ENCODE data around the gene LUC7L3. TPM values are rescaled to one million over a fixed set of nuclear protein-coding genes. Genes with fewer than 3 reads are reported as not detected.

The LUC7L3 gene
- total and polyA plus RNA-seq, 10 of the 15 experiments (the other 5 are each of a cell fraction or from before 2014, with no cell fraction given) = 51.3 to 176 (median 149) TPM

- peak; percentile 75 for TF ChIP-seq USF1 (IDR thresholded peaks at IDR 0.05; ENCODE audit: borderline replicate concordance, extremely low read length, insufficient read depth, low read depth, low read length)
- peak; percentile 76 for TF ChIP-seq FOXK2 (IDR thresholded peaks at IDR 0.05)
- peak; percentile 56 for TF ChIP-seq BACH1 (IDR thresholded peaks at IDR 0.05; ENCODE audit: borderline replicate concordance)
- TF ChIP-seq HDAC2 (IDR thresholded peaks at IDR 0.05) = no peak
- peak; percentile 57 for TF ChIP-seq RELA (IDR thresholded peaks at IDR 0.05; ENCODE audit: borderline replicate concordance, partially characterized antibody)
- TF ChIP-seq SUZ12 (IDR thresholded peaks at IDR 0.05; ENCODE audit: unreplicated experiment) = no peak
- no peak for TF ChIP-seq NR2C2 (IDR thresholded peaks at IDR 0.05; ENCODE audit: borderline replicate concordance, control insufficient read depth, insufficient read length, low read depth)
- TF ChIP-seq TBL1XR1 (IDR thresholded peaks at IDR 0.05; ENCODE audit: low read depth, low read length) = peak; percentile 73; the same call in 1 of the 2 replicates
- no peak for TF ChIP-seq ATF7 (IDR thresholded peaks at IDR 0.05; ENCODE audit: low read depth)
- peak; percentile 91 for TF ChIP-seq YY1 (IDR thresholded peaks at IDR 0.05; ENCODE audit: low read depth, low read length)
- TF ChIP-seq GATAD2B (conservative IDR thresholded peaks at IDR 0.05; ENCODE audit: low read depth) = peak; percentile 76
- TF ChIP-seq ASH2L (IDR thresholded peaks at IDR 0.05; ENCODE audit: borderline replicate concordance, low read depth) = peak; percentile 98
- TF ChIP-seq, protein P1, sequence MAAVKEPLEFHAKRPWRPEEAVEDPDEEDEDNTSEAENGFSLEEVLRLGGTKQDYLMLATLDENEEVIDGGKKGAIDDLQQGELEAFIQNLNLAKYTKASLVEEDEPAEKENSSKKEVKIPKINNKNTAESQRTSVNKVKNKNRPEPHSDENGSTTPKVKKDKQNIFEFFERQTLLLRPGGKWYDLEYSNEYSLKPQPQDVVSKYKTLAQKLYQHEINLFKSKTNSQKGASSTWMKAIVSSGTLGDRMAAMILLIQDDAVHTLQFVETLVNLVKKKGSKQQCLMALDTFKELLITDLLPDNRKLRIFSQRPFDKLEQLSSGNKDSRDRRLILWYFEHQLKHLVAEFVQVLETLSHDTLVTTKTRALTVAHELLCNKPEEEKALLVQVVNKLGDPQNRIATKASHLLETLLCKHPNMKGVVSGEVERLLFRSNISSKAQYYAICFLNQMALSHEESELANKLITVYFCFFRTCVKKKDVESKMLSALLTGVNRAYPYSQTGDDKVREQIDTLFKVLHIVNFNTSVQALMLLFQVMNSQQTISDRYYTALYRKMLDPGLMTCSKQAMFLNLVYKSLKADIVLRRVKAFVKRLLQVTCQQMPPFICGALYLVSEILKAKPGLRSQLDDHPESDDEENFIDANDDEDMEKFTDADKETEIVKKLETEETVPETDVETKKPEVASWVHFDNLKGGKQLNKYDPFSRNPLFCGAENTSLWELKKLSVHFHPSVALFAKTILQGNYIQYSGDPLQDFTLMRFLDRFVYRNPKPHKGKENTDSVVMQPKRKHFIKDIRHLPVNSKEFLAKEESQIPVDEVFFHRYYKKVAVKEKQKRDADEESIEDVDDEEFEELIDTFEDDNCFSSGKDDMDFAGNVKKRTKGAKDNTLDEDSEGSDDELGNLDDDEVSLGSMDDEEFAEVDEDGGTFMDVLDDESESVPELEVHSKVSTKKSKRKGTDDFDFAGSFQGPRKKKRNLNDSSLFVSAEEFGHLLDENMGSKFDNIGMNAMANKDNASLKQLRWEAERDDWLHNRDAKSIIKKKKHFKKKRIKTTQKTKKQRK (IDR thresholded peaks at IDR 0.05; ENCODE audit: low read depth, low read length) = no peak
- peak; percentile 69; the same call in 1 of the 2 replicates for TF ChIP-seq POLR2AphosphoS5 (IDR thresholded peaks at IDR 0.05; ENCODE audit: low read length)
- peak; percentile 96 for TF ChIP-seq MEF2A (IDR thresholded peaks at IDR 0.05; ENCODE audit: insufficient read depth, low read depth, low read length)
- TF ChIP-seq, protein P2, sequence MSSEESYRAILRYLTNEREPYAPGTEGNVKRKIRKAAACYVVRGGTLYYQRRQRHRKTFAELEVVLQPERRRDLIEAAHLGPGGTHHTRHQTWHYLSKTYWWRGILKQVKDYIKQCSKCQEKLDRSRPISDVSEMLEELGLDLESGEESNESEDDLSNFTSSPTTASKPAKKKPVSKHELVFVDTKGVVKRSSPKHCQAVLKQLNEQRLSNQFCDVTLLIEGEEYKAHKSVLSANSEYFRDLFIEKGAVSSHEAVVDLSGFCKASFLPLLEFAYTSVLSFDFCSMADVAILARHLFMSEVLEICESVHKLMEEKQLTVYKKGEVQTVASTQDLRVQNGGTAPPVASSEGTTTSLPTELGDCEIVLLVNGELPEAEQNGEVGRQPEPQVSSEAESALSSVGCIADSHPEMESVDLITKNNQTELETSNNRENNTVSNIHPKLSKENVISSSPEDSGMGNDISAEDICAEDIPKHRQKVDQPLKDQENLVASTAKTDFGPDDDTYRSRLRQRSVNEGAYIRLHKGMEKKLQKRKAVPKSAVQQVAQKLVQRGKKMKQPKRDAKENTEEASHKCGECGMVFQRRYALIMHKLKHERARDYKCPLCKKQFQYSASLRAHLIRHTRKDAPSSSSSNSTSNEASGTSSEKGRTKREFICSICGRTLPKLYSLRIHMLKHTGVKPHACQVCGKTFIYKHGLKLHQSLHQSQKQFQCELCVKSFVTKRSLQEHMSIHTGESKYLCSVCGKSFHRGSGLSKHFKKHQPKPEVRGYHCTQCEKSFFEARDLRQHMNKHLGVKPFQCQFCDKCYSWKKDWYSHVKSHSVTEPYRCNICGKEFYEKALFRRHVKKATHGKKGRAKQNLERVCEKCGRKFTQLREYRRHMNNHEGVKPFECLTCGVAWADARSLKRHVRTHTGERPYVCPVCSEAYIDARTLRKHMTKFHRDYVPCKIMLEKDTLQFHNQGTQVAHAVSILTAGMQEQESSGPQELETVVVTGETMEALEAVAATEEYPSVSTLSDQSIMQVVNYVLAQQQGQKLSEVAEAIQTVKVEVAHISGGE (CRISPR knock-in tag; IDR thresholded peaks at IDR 0.05) = peak; percentile 91
- TF ChIP-seq ZZZ3 (IDR thresholded peaks at IDR 0.05; ENCODE audit: control insufficient read depth, insufficient read length, low read depth) = no peak
- peak; percentile 79 for TF ChIP-seq NR2C1 (IDR thresholded peaks at IDR 0.05)
- peak; percentile 86 for TF ChIP-seq PML (IDR thresholded peaks at IDR 0.05; ENCODE audit: low read length)
- TF ChIP-seq, protein P3, sequence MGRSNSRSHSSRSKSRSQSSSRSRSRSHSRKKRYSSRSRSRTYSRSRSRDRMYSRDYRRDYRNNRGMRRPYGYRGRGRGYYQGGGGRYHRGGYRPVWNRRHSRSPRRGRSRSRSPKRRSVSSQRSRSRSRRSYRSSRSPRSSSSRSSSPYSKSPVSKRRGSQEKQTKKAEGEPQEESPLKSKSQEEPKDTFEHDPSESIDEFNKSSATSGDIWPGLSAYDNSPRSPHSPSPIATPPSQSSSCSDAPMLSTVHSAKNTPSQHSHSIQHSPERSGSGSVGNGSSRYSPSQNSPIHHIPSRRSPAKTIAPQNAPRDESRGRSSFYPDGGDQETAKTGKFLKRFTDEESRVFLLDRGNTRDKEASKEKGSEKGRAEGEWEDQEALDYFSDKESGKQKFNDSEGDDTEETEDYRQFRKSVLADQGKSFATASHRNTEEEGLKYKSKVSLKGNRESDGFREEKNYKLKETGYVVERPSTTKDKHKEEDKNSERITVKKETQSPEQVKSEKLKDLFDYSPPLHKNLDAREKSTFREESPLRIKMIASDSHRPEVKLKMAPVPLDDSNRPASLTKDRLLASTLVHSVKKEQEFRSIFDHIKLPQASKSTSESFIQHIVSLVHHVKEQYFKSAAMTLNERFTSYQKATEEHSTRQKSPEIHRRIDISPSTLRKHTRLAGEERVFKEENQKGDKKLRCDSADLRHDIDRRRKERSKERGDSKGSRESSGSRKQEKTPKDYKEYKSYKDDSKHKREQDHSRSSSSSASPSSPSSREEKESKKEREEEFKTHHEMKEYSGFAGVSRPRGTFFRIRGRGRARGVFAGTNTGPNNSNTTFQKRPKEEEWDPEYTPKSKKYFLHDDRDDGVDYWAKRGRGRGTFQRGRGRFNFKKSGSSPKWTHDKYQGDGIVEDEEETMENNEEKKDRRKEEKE (IDR thresholded peaks at IDR 0.05) = no peak
Observed at GRCh38 chr17:50707289-50708049, 11.9 kb upstream of the LUC7L3 start, which contains the start of gene ANKRD40 (continued).

Data from GM12878 (cell line).